Colonic mucosa (tissue), 4 donors: ENCODE results near the gene NPFFR1. TPM values are rescaled to one million over a fixed set of nuclear protein-coding genes. Genes with fewer than 3 reads are reported as not detected.

Source experiments
- DNase-seq: peaks from one replicate; pipeline ENCODE4 v3.0.0-alpha.2; 2020
- H3K27ac ChIP-seq: fragments of 200-600 bp; one replicate; pipeline ENCODE4 v1.8.0; 2021
- H3K27me3 ChIP-seq: fragments of 200-600 bp; one replicate; pipeline ENCODE4 v1.8.0; 2021
- H3K36me3 ChIP-seq: fragments of 200-600 bp; one replicate; pipeline ENCODE4 v1.8.0; 2021
- H3K4me1 ChIP-seq: fragments of 200-600 bp; one replicate; pipeline ENCODE4 v1.8.0; 2021; ENCODE audit warnings: mild to moderate bottlenecking
- H3K4me3 ChIP-seq: fragments of 200-600 bp; one replicate; pipeline ENCODE4 v1.8.0; 2021
- H3K9ac ChIP-seq, 2 donors: one replicate each; pipeline ENCODE4 v1.7.0; 2013; ENCODE audit warnings: control low read depth in 2 of 2, low read depth in 2 of 2, low read length in 2 of 2
- H3K9me3 ChIP-seq: fragments of 200-600 bp; one replicate; pipeline ENCODE4 v1.8.0; 2021
- CTCF ChIP-seq: fragments of 200-600 bp; IDR thresholded peaks from one replicate; pipeline ENCODE4 v1.8.0; 2022; ENCODE audit warnings: antibody characterized with exemption, mild to moderate bottlenecking
- intact Hi-C: fragments of 100-400 bp; cut with DNase I; formaldehyde crosslinking; loops from one replicate; pipeline ENCODE4 v1.14.1; 2022
- total RNA-seq, 2 donors: library from RNA; stranded (reverse); fragmentation: NEBNext Ultra II Directional in 1 of 2; extraction: Animal tissue kit (Norgen Biotek cat#: 25700) in 1 of 2; gene quantifications; one replicate each; pipeline ENCODE4 v1.2.1, GENCODE V29; 2021
- donor health status: healthy.
- donor health status: DM: no; HTN: no; CAD: no.
- donor health status: DM: no; HTN: no; CAD: no.

The NPFFR1 gene
- total RNA-seq, 2 donors from 2014 or later = 0.07 to 0.08 TPM

GRCh38 chr10:70323138-70323696 is 39.4 kb upstream of the NPFFR1 start:
- intact Hi-C loops = no loop called here
- H3K27me3 ChIP-seq = no peaks in the 10 kb centered on the region
- no peaks in the 10 kb centered on the region for H3K36me3 ChIP-seq
- no peaks in the 10 kb centered on the region for H3K9me3 ChIP-seq
- H3K4me3 ChIP-seq = no peak overlapping the region
- no peak for DNase-seq
- H3K27ac ChIP-seq = no peak overlapping the region
- H3K9ac ChIP-seq = no peak overlapping the region
- no peak for TF ChIP-seq CTCF
- H3K4me1 ChIP-seq = no peaks in the 10 kb centered on the region

GRCh38 chr10:70321897-70322890 is 38.4 kb upstream of the NPFFR1 start:
- no peak for DNase-seq
- TF ChIP-seq CTCF = no peak
- Histone ChIP-seq H3K9me3 (no peaks in the 10 kb centered on the region), H3K27me3 (no peaks in the 10 kb centered on the region), H3K27ac (no peak overlapping the region), H3K36me3 (no peaks in the 10 kb centered on the region), H3K4me3 (no peak overlapping the region), H3K4me1 (no peaks in the 10 kb centered on the region), H3K9ac (no peak overlapping the region)
- intact Hi-C loops = no loop called here

GRCh38 chr10:70321233-70321632 is 37.4 kb upstream of the NPFFR1 start:
- Histone ChIP-seq H3K4me3 (no peak overlapping the region), H3K27me3 (no peaks in the 10 kb centered on the region), H3K4me1 (no peaks in the 10 kb centered on the region), H3K36me3 (no peaks in the 10 kb centered on the region), H3K9me3 (no peaks in the 10 kb centered on the region), H3K9ac (no peak overlapping the region), H3K27ac (no peak overlapping the region)
- intact Hi-C loops = no loop called here
- TF ChIP-seq CTCF = no peak
- no peak for DNase-seq

GRCh38 chr10:70320751-70321150 is 36.9 kb upstream of the NPFFR1 start:
- no peak for DNase-seq
- H3K36me3 ChIP-seq = no peaks in the 10 kb centered on the region
- H3K9ac ChIP-seq = no peak overlapping the region
- no peak for TF ChIP-seq CTCF
- intact Hi-C loops = no loop called here
- H3K4me3 ChIP-seq = no peak overlapping the region
- no peaks in the 10 kb centered on the region for H3K9me3 ChIP-seq
- no peak overlapping the region for H3K27ac ChIP-seq
- no peaks in the 10 kb centered on the region for H3K4me1 ChIP-seq
- H3K27me3 ChIP-seq = no peaks in the 10 kb centered on the region

- no peak overlapping the region for H3K4me3 ChIP-seq
- TF ChIP-seq CTCF = no peak
- no peaks in the 10 kb centered on the region for H3K4me1 ChIP-seq
- no peak overlapping the region for H3K9ac ChIP-seq
- no peak overlapping the region for H3K27ac ChIP-seq
- intact Hi-C loops = no loop called here
- no peaks in the 10 kb centered on the region for H3K9me3 ChIP-seq
- H3K36me3 ChIP-seq = no peaks in the 10 kb centered on the region
- no peaks in the 10 kb centered on the region for H3K27me3 ChIP-seq
- DNase-seq = no peak
Measured at GRCh38 chr10:70319824-70320223, 36.0 kb upstream of the NPFFR1 start.
